Chondrocyte (in vitro differentiated cells): Measurements from ENCODE around the gene CPT1B. TPM values are rescaled to one million over a fixed set of nuclear protein-coding genes. Genes with fewer than 3 reads are reported as not detected.

Experiments used
- DNase-seq: peaks from one replicate; pipeline ENCODE4 v3.0.0; 2021; ENCODE audit warnings: mixed read lengths, low spot score
- H3K27ac Mint-ChIP-seq: one replicate; pipeline ENCODE4 v1.8.0; 2021; ENCODE audit warnings: mild to moderate bottlenecking, moderate library complexity, mixed read lengths; ENCODE audit not compliant: unreplicated experiment
- H3K27me3 Mint-ChIP-seq: 2 replicates; pipeline ENCODE4 v1.8.0; 2021; ENCODE audit warnings: low read depth, mixed read lengths
- H3K36me3 Mint-ChIP-seq: 2 replicates; pipeline ENCODE4 v1.8.0; 2021; ENCODE audit warnings: low read depth, mixed read lengths
- H3K4me1 Mint-ChIP-seq: 2 replicates; pipeline ENCODE4 v1.8.0; 2021; ENCODE audit warnings: low read depth, mild to moderate bottlenecking, mixed read lengths
- H3K4me3 Mint-ChIP-seq: one replicate; pipeline ENCODE4 v1.8.0; 2021; ENCODE audit warnings: mild to moderate bottlenecking, moderate library complexity, mixed read lengths; ENCODE audit not compliant: unreplicated experiment
- H3K9me3 Mint-ChIP-seq: 2 replicates; pipeline ENCODE4 v1.8.0; 2021; ENCODE audit warnings: low read depth, mixed read lengths
- CTCF ChIP-seq: fragments of 200-600 bp; sonication (generic); IDR thresholded peaks from 2 replicates; pipeline ENCODE4 v1.5.0; 2021; ENCODE audit warnings: antibody characterized with exemption, mild to moderate bottlenecking, moderate library complexity
- total RNA-seq: library from RNA; stranded (reverse); gene quantifications from 3 replicates; pipeline ENCODE4 v1.2.1, GENCODE V29; 2021

Gene CPT1B
- total RNA-seq, 1 donor from 2014 or later: 33.9 TPM

GRCh38 chr22:50600538-50600937 is 22.3 kb upstream of the CPT1B start, which contains the start of gene MAPK8IP2:
MAPK8IP2 (plus strand) TSS chr22:50600793; CDS start chr22:50600819, 26 bp downstream.
- Mint-ChIP-seq H3K9me3 (no peaks in the 10 kb centered on the region), H3K4me3 (peak within 1 kb of the TSS; percentile 58), H3K36me3 (peaks cover 5% of the 10 kb centered on the region), H3K27me3 (no peaks in the 10 kb centered on the region), H3K27ac (no peak within 1 kb of the TSS), H3K4me1 (peaks cover 9% of the 10 kb centered on the region)
- no peak for TF ChIP-seq CTCF
- DNase-seq: no peak

GRCh38 chr22:50599816-50600455 is 21.7 kb upstream of the CPT1B start:
- TF ChIP-seq CTCF: no peak
- no peak for DNase-seq
- H3K4me1 Mint-ChIP-seq: peaks cover 9% of the 10 kb centered on the region
- H3K4me3 Mint-ChIP-seq: peak overlapping the region; percentile 37
- H3K27me3 Mint-ChIP-seq: no peaks in the 10 kb centered on the region
- H3K36me3 Mint-ChIP-seq: peaks cover 8% of the 10 kb centered on the region
- no peak overlapping the region for H3K27ac Mint-ChIP-seq
- H3K9me3 Mint-ChIP-seq: no peaks in the 10 kb centered on the region

- Mint-ChIP-seq H3K27ac (no peak overlapping the region), H3K4me1 (peaks cover 9% of the 10 kb centered on the region), H3K27me3 (no peaks in the 10 kb centered on the region), H3K9me3 (no peaks in the 10 kb centered on the region), H3K4me3 (no peak overlapping the region), H3K36me3 (peaks cover 9% of the 10 kb centered on the region)
- TF ChIP-seq CTCF: no peak
- no peak for DNase-seq
These were observed 18.9 kb upstream of the CPT1B start for GRCh38 chr22:50597097-50597496.

- TF ChIP-seq CTCF: no peak
- DNase-seq: no peak
- Mint-ChIP-seq H3K36me3 (peaks cover 9% of the 10 kb centered on the region), H3K9me3 (no peaks in the 10 kb centered on the region), H3K27me3 (no peaks in the 10 kb centered on the region), H3K27ac (no peak overlapping the region), H3K4me3 (no peak overlapping the region), H3K4me1 (peaks cover 4% of the 10 kb centered on the region)
These were observed 17.0 kb upstream of the CPT1B start for GRCh38 chr22:50595189-50595588.

- Mint-ChIP-seq H3K27me3 (no peaks in the 10 kb centered on the region), H3K4me3 (no peak overlapping the region), H3K36me3 (peaks cover 1% of the 10 kb centered on the region), H3K4me1 (peaks cover 6% of the 10 kb centered on the region), H3K27ac (no peak overlapping the region), H3K9me3 (no peaks in the 10 kb centered on the region)
- TF ChIP-seq CTCF: no peak
- DNase-seq: peak; percentile 26
These were observed 9.2 kb upstream of the CPT1B start for GRCh38 chr22:50587407-50587806.
